ENCODE data around the gene AARS2.

AARS2 gene

DNA sequence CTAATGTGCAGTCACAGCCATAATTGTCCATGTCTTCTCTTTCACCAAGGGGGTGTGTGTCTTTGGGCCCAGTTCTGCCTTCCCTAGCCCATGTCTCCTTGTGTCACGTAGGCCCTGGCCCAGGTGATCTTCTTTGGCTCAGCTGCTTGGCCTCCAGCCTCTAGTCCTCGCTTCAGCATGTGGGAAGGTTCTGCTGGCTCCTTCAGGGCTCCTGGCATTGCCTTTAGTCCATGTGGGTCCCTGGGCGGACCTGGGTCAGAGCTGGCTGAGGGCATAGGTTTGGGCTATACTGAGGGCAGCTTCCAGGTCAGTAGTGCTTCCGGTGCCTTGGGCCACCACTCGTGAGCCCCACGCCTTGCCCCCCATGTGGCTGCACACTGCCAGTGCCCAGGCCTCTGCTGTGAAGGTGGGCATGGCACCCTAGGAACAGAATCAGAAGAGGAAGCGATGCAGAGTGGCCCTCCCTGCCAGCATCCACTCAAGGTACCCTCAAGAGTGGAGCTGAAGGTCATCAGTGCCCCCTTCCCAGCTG is 12.8 kb downstream of the AARS2 start:
- Histone ChIP-seq H3K27me3 (ENCODE audit: insufficient read depth, poor library complexity, severe bottlenecking) (peaks cover 19% of the 10 kb centered on the region), H3K27ac (replicated peaks) (no peak overlapping the region), H3K4me3 (replicated peaks; ENCODE audit: insufficient read depth, low read length) (no peak overlapping the region)
- TF ChIP-seq POLR2AphosphoS5 (IDR thresholded peaks at IDR 0.05; ENCODE audit: low read depth): no peak
- TF ChIP-seq SPI1 (IDR thresholded peaks at IDR 0.05; ENCODE audit: borderline replicate concordance, low read depth): no peak
- TF ChIP-seq, protein P1, sequence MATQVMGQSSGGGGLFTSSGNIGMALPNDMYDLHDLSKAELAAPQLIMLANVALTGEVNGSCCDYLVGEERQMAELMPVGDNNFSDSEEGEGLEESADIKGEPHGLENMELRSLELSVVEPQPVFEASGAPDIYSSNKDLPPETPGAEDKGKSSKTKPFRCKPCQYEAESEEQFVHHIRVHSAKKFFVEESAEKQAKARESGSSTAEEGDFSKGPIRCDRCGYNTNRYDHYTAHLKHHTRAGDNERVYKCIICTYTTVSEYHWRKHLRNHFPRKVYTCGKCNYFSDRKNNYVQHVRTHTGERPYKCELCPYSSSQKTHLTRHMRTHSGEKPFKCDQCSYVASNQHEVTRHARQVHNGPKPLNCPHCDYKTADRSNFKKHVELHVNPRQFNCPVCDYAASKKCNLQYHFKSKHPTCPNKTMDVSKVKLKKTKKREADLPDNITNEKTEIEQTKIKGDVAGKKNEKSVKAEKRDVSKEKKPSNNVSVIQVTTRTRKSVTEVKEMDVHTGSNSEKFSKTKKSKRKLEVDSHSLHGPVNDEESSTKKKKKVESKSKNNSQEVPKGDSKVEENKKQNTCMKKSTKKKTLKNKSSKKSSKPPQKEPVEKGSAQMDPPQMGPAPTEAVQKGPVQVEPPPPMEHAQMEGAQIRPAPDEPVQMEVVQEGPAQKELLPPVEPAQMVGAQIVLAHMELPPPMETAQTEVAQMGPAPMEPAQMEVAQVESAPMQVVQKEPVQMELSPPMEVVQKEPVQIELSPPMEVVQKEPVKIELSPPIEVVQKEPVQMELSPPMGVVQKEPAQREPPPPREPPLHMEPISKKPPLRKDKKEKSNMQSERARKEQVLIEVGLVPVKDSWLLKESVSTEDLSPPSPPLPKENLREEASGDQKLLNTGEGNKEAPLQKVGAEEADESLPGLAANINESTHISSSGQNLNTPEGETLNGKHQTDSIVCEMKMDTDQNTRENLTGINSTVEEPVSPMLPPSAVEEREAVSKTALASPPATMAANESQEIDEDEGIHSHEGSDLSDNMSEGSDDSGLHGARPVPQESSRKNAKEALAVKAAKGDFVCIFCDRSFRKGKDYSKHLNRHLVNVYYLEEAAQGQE (IDR thresholded peaks at IDR 0.05; ENCODE audit: insufficient replicate concordance, low read depth): no peak
- DNase-seq (ENCODE audit: low read depth in 1 of 2, low spot score in 1 of 2): no peak

DNA sequence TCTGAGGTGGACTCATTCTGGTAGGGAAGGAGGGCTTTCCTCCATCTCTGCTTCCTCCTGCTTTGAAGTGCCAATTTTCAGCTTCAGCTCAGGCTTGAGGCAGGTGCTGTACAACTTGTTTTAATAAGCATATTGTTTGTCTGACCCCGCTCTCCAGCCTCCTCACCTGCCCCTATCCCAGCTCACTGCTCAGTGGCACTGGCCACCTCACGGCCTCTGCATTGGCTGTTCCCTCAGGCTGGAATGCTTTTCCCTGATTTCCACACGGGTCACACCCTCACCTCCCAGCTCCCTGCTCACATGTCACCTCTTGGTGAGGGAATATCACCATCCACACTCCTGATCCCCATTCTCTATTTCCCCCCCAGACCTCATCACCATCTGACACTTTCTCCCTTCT is 14.3 kb downstream of the AARS2 start:
- no peak for TF ChIP-seq SPI1 (IDR thresholded peaks at IDR 0.05; ENCODE audit: borderline replicate concordance, low read depth)
- TF ChIP-seq, protein P2, sequence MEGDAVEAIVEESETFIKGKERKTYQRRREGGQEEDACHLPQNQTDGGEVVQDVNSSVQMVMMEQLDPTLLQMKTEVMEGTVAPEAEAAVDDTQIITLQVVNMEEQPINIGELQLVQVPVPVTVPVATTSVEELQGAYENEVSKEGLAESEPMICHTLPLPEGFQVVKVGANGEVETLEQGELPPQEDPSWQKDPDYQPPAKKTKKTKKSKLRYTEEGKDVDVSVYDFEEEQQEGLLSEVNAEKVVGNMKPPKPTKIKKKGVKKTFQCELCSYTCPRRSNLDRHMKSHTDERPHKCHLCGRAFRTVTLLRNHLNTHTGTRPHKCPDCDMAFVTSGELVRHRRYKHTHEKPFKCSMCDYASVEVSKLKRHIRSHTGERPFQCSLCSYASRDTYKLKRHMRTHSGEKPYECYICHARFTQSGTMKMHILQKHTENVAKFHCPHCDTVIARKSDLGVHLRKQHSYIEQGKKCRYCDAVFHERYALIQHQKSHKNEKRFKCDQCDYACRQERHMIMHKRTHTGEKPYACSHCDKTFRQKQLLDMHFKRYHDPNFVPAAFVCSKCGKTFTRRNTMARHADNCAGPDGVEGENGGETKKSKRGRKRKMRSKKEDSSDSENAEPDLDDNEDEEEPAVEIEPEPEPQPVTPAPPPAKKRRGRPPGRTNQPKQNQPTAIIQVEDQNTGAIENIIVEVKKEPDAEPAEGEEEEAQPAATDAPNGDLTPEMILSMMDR (IDR thresholded peaks at IDR 0.05; ENCODE audit: insufficient read depth, low read length): no peak
- no peak for DNase-seq (ENCODE audit: low read depth in 1 of 2, low spot score in 1 of 2)

DNA sequence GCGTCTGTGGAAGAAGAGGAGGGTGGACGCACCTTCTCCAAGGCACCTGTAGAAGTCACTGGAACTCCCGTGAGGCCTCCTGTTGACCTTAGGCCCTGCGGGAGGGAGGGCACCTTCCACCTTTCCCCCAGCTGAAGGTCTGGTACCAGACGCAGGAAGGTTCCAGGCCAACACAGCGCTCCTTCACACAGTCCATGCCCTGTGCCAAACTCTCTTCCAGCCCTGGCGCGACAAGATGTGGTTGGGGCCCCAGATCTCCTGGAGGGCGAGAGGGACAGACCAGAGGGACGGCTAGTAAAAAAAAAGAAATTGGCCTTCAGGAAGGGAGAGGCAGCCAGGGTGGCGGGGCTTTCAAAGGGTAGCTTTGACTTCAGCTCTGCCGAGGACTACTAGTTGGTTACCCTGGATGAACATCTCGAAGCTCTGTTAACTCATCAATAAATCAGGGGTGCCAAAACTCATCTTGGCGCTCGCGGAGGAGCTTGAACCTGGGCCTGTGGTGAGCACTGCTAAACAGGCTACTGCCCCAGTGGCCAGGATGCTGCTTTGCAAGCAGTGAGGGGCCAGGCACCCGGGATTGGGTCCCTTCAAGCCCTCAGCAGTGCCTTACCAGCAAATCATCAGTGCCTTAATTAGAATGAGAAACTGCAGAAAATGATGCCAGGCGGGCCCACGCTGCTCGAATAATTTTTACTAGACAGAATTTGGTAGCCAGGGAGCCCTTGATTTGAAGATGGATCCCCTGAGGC is 14.9 kb downstream of the AARS2 start:
- H3K27ac ChIP-seq (replicated peaks): no peak overlapping the region
- H3K4me3 ChIP-seq (replicated peaks; ENCODE audit: insufficient read depth, low read length): no peak overlapping the region
- no peak for TF ChIP-seq SPI1 (IDR thresholded peaks at IDR 0.05; ENCODE audit: borderline replicate concordance, low read depth)
- no peak for TF ChIP-seq GABPA (IDR thresholded peaks at IDR 0.05; ENCODE audit: low read depth)
- TF ChIP-seq, protein P1 (IDR thresholded peaks at IDR 0.05; ENCODE audit: insufficient replicate concordance, low read depth): no peak
- TF ChIP-seq, protein P2 (IDR thresholded peaks at IDR 0.05; ENCODE audit: insufficient read depth, low read length): no peak
- no peak for TF ChIP-seq POLR2AphosphoS5 (IDR thresholded peaks at IDR 0.05; ENCODE audit: low read depth)

More for the DNA sequence above, 14.3 kb downstream of the AARS2 start:
- Histone ChIP-seq H3K27ac (replicated peaks) (no peak overlapping the region), H3K27me3 (ENCODE audit: insufficient read depth, poor library complexity, severe bottlenecking) (peaks cover 23% of the 10 kb centered on the region), H3K4me3 (replicated peaks; ENCODE audit: insufficient read depth, low read length) (no peak overlapping the region)

DNA sequence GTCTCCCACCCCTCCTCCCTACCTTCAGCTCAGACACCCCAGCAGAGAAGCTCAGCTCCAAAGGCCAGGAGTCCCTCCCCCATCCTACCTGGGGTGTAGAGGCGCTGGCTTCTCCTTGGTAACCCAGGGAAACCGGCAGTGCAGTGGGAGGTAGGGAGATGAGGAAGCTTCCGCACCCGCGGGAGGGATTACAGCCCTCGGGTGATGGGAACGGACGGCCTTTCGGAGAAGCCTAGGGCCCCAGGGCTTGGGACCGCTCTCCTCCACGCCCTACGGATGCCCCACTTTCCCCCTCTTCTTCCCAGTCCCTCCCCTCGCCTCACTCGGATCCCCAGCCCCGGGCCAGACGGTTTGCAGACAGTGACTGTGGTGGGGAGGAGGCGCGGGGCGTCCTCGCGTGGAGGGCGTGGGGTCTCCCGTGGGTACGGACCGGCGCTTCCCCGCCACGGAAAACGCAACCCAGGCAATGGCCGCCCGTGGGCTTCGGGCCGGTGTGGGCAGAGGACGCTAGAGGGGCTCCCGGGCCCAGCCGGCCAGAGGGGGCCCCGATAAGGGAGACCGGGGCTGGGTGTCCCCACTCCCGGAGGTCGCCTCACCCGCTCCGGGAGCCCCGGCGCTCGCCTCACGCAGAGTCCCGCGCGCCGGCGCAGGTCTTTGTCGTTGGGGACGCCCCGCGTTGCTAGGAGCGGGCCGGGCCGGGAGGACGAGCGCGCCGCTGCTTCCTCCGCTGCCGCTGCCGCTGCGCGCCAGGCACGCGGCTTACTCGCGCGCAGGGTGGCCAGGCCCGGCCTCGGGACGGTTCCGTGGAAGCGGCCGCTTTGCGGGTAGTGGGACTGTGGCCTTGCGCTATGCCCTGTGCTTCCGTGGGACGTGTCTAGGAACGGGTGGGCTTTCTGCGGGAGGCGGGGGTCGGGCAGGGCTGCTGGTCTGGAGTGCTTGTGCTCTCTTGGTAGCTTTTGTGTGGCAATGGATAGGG is 15.8 kb downstream of the AARS2 start:
- peak in 1 of 2 experiments; percentile 28 for DNase-seq (ENCODE audit: low read depth in 1 of 2, low spot score in 1 of 2)
- TF ChIP-seq POLR2AphosphoS5 (IDR thresholded peaks at IDR 0.05; ENCODE audit: low read depth): peak; percentile 49; the same call in 1 of the 2 replicates
- no peak for TF ChIP-seq SPI1 (IDR thresholded peaks at IDR 0.05; ENCODE audit: borderline replicate concordance, low read depth)
- Histone ChIP-seq H3K27me3 (ENCODE audit: insufficient read depth, poor library complexity, severe bottlenecking) (peaks cover 27% of the 10 kb centered on the region), H3K4me3 (replicated peaks; ENCODE audit: insufficient read depth, low read length) (peak overlapping the region; percentile 38), H3K27ac (replicated peaks) (no peak overlapping the region)

More for the DNA sequence above, 14.9 kb downstream of the AARS2 start:
- no peak for DNase-seq (ENCODE audit: low read depth in 1 of 2, low spot score in 1 of 2)
- H3K27me3 ChIP-seq (ENCODE audit: insufficient read depth, poor library complexity, severe bottlenecking): peaks cover 25% of the 10 kb centered on the region

All from HL-60 (cell line).